MCF 10A (cell line): Measurements from ENCODE around the gene TBC1D9. TPM values are rescaled to one million over a fixed set of nuclear protein-coding genes. Genes with fewer than 3 reads are reported as not detected.

Experiments used
- BruUV-seq: library from RNA; stranded (reverse); fragments of 400-500 nt; replicated peaks from 2 replicates; lab custom pipeline; 2021; lab: Mats Ljungman, UMichigan
- CTCF ChIA-PET: fragments of 300-600 bp; sonication (Branson Sonifier 250); formaldehyde crosslinking; extraction: SDS; loops from one replicate; lab custom pipeline; 2021; ENCODE audit warnings: antibody characterized with exemption, inconsistent platforms; lab: Yijun Ruan, JAX
- POLR2A ChIA-PET: fragments of 300-600, 350-650 bp; sonication (Branson Sonifier 250); formaldehyde crosslinking; extraction: SDS; loops from one replicate; lab custom pipeline; 2020; ENCODE audit warnings: antibody characterized with exemption, inconsistent platforms; lab: Yijun Ruan, JAX
- DNase-seq: peaks from one replicate; pipeline ENCODE4 v3.0.0-alpha.2; 2018; ENCODE audit not compliant: unreplicated experiment
- H3K27ac Mint-ChIP-seq: one replicate; pipeline ENCODE4 v1.8.0; 2022; ENCODE audit warnings: mild to moderate bottlenecking, low read depth, mixed read lengths; ENCODE audit not compliant: unreplicated experiment
- H3K27me3 Mint-ChIP-seq: one replicate; pipeline ENCODE4 v1.8.0; 2022; ENCODE audit warnings: mixed read lengths; ENCODE audit not compliant: insufficient read depth, unreplicated experiment
- H3K36me3 Mint-ChIP-seq: one replicate; pipeline ENCODE4 v1.8.0; 2022; ENCODE audit warnings: mild to moderate bottlenecking, moderate library complexity, mixed read lengths; ENCODE audit not compliant: insufficient read depth, unreplicated experiment
- H3K4me1 Mint-ChIP-seq: one replicate; pipeline ENCODE4 v1.8.0; 2022; ENCODE audit warnings: mixed read lengths; ENCODE audit not compliant: insufficient read depth, unreplicated experiment
- H3K4me3 Mint-ChIP-seq: one replicate; pipeline ENCODE4 v1.8.0; 2022; ENCODE audit warnings: mild to moderate bottlenecking, moderate library complexity, mixed read lengths; ENCODE audit not compliant: unreplicated experiment
- H3K9me3 Mint-ChIP-seq: one replicate; pipeline ENCODE4 v1.8.0; 2022; ENCODE audit warnings: mixed read lengths; ENCODE audit not compliant: unreplicated experiment
- CTCF ChIP-seq: fragments of 200-600 bp; IDR thresholded peaks from one replicate; pipeline ENCODE4 v1.8.0; 2022; ENCODE audit warnings: antibody characterized with exemption, mild to moderate bottlenecking; ENCODE audit not compliant: unreplicated experiment
- intact Hi-C: fragments of 100-400 bp; cut with micrococcal nuclease; formaldehyde crosslinking; loops from 2 replicates; pipeline ENCODE4 v1.14.1; 2022
- total RNA-seq: library from RNA; stranded (reverse); gene quantifications from 2 replicates; pipeline ENCODE4 v1.2.3, GENCODE V29; 2022

The TBC1D9 gene
- total RNA-seq, 1 experiment from 2014 or later: 17.4 TPM

- Mint-ChIP-seq H3K36me3 (peaks cover 30% of the 10 kb centered on the region), H3K4me3 (no peak overlapping the region), H3K9me3 (no peaks in the 10 kb centered on the region), H3K4me1 (no peaks in the 10 kb centered on the region), H3K27me3 (no peaks in the 10 kb centered on the region), H3K27ac (no peak overlapping the region)
- ChIA-PET CTCF (interaction anchor here (1.3 kb wide), 1 partner anchor 7 kb away, joined by 4 read pairs; no protein-coding TSS in a partner anchor), POLR2A (no interaction called here)
- intact Hi-C loops: no loop called here
- no peak for TF ChIP-seq CTCF
- DNase-seq: no peak
- no TSS peak for BruUV-seq
Measured at GRCh38 chr4:140644470-140645185, 111.6 kb downstream of the TBC1D9 start.

- POLR2A ChIA-PET: no interaction called here
- CTCF ChIA-PET: no interaction called here
- TF ChIP-seq CTCF: no peak
- no TSS peak for BruUV-seq
- Mint-ChIP-seq H3K4me1 (no peaks in the 10 kb centered on the region), H3K4me3 (no peak overlapping the region), H3K36me3 (peaks cover 30% of the 10 kb centered on the region), H3K27ac (no peak overlapping the region), H3K9me3 (no peaks in the 10 kb centered on the region), H3K27me3 (no peaks in the 10 kb centered on the region)
- DNase-seq: no peak
- intact Hi-C loops: no loop called here
Measured at GRCh38 chr4:140643571-140644055, 112.6 kb downstream of the TBC1D9 start.

GRCh38 chr4:140642674-140643437 lies 113.3 kb downstream of the TBC1D9 start:
- H3K9me3 Mint-ChIP-seq: no peaks in the 10 kb centered on the region
- CTCF ChIA-PET: interaction anchor here (0.6 to 1.5 kb wide), 6 partner anchors 15 to 672 kb away, joined by 3 to 4 read pairs (median 3); no protein-coding TSS in a partner anchor
- H3K27ac Mint-ChIP-seq: peak overlapping the region; percentile 59
- no peaks in the 10 kb centered on the region for H3K4me1 Mint-ChIP-seq
- BruUV-seq: no TSS peak
- peaks cover 30% of the 10 kb centered on the region for H3K36me3 Mint-ChIP-seq
- TF ChIP-seq CTCF: no peak
- H3K27me3 Mint-ChIP-seq: no peaks in the 10 kb centered on the region
- POLR2A ChIA-PET: no interaction called here
- no peak for DNase-seq
- H3K4me3 Mint-ChIP-seq: no peak overlapping the region
- intact Hi-C loops: no loop called here

GRCh38 chr4:140641789-140642439 lies 114.3 kb downstream of the TBC1D9 start:
- intact Hi-C loops: no loop called here
- Mint-ChIP-seq H3K27ac (no peak overlapping the region), H3K9me3 (no peaks in the 10 kb centered on the region), H3K4me3 (no peak overlapping the region), H3K27me3 (no peaks in the 10 kb centered on the region), H3K4me1 (no peaks in the 10 kb centered on the region), H3K36me3 (peaks cover 39% of the 10 kb centered on the region)
- ChIA-PET POLR2A (no interaction called here), CTCF (interaction anchor here (0.6 to 1.5 kb wide), 4 partner anchors 15 to 311 kb away, joined by 3 to 5 read pairs (median 3); no protein-coding TSS in a partner anchor)
- TF ChIP-seq CTCF: no peak
- no TSS peak for BruUV-seq
- DNase-seq: no peak
